ENCODE results near the gene TTLL9. TPM values are rescaled to one million over a fixed set of nuclear protein-coding genes. Genes with fewer than 3 reads are reported as not detected.

Gene TTLL9
- total and polyA plus RNA-seq, 10 of the 15 experiments (the other 5 are each of a cell fraction or from before 2014, with no cell fraction given) = 0.03 to 0.77 (median 0.11) TPM; not detected in 2

GRCh38 chr20:31839782-31840487 lies 30.5 kb upstream of the TTLL9 start:
- no peaks in the 10 kb centered on the region for H3K36me3 ChIP-seq (ENCODE audit: control insufficient read depth in 2 of 2, insufficient read depth in 2 of 2, low read length in 1 of 2)
- no peaks in the 10 kb centered on the region for H3K79me2 ChIP-seq (ENCODE audit: control insufficient read depth, insufficient read depth, low read length)
- SMC1A ChIA-PET (ENCODE audit: uncharacterized antibody, unreplicated experiment) = no interaction called here
- POLR2A ChIA-PET = no interaction called here
- intact Hi-C loops (cut with micrococcal nuclease; ENCODE audit: unreplicated experiment) (no loop called here), in situ Hi-C loops (cut with MboI) (no loop called here)
- H3K4me1 ChIP-seq (ENCODE audit: control insufficient read depth, insufficient read depth, low read length) = peaks cover 8% of the 10 kb centered on the region
- no peak overlapping the region for H3K9ac ChIP-seq (ENCODE audit: control insufficient read depth, insufficient read depth, low read length)
- no peaks in the 10 kb centered on the region for H3K27me3 ChIP-seq (replicated peaks in 1 of 2; ENCODE audit: control insufficient read depth in 2 of 2, insufficient read depth in 2 of 2, low read length in 1 of 2)
- no TSS peak for BruUV-seq (replicated peaks)
- DNase-seq (ENCODE audit: low read depth, low spot score) (no peak), ATAC-seq (no peak), FAIRE-seq (no peak)
- H4K20me1 ChIP-seq (ENCODE audit: control insufficient read depth, insufficient read depth) = no peaks in the 10 kb centered on the region
- H2AFZ ChIP-seq (ENCODE audit: control insufficient read depth, low read depth, low read length) = no peak overlapping the region
- no peak overlapping the region for H3K27ac ChIP-seq (ENCODE audit: control insufficient read depth, insufficient read depth)
- RAD21 ChIA-PET (ENCODE audit: unreplicated experiment) = no interaction called here
- H3K4me3 ChIP-seq = no peak overlapping the region
- H3K4me2 ChIP-seq (ENCODE audit: control insufficient read depth, insufficient read depth) = no peak overlapping the region
- 19% methylated on average over 5 of the region's 5 CpGs for WGBS (ENCODE audit: insufficient coverage, insufficient replicate concordance, low lambda C conversion rate, missing lambda C conversion rate)
- CTCF ChIA-PET = no interaction called here
- no peaks in the 10 kb centered on the region for H3K9me3 ChIP-seq (replicated peaks; ENCODE audit: control insufficient read depth, insufficient read depth, low read length)
- TF ChIP-seq WRNIP1 (IDR thresholded peaks at IDR 0.05; ENCODE audit: borderline replicate concordance, low read depth, low read length) (no peak), ZNF384 (IDR thresholded peaks at IDR 0.05; ENCODE audit: borderline replicate concordance, low read depth, low read length) (no peak), EED (IDR thresholded peaks at IDR 0.05; ENCODE audit: low read depth) (no peak), CTCF (IDR thresholded peaks at IDR 0.05 in 2 of 3, conservative IDR thresholded peaks at IDR 0.05 in 1 of 3; ENCODE audit: control insufficient read depth in 2 of 3, extremely low read depth in 1 of 3, insufficient read depth in 1 of 3, low read depth in 3 of 3, low read length in 3 of 3) (no peak), YBX1 (IDR thresholded peaks at IDR 0.05) (no peak), ZNF274 (IDR thresholded peaks at IDR 0.05; ENCODE audit: insufficient read depth, insufficient read length) (no peak), ATF7 (IDR thresholded peaks at IDR 0.05; ENCODE audit: low read depth) (no peak), IKZF1 (conservative IDR thresholded peaks at IDR 0.05) (no peak), ZNF687 (IDR thresholded peaks at IDR 0.05) (no peak), FOS (IDR thresholded peaks at IDR 0.05; ENCODE audit: borderline replicate concordance, extremely low read depth, insufficient read length) (no peak), RBBP5 (conservative IDR thresholded peaks at IDR 0.05) (no peak), IRF5 (IDR thresholded peaks at IDR 0.05; ENCODE audit: borderline replicate concordance) (no peak), BCL3 (IDR thresholded peaks at IDR 0.05; ENCODE audit: borderline replicate concordance, insufficient read depth, low read depth, low read length, poor library complexity, severe bottlenecking) (no peak), STAT1 (conservative IDR thresholded peaks at IDR 0.05) (no peak), CREB1 (IDR thresholded peaks at IDR 0.05; ENCODE audit: low read depth) (no peak), SUZ12 (IDR thresholded peaks at IDR 0.05; ENCODE audit: unreplicated experiment) (no peak)
